K562 (cell line): ENCODE results near the gene TBCCD1.

Experiments
- BDP1 ChIP-seq: IDR thresholded peaks from 3 replicates; pipeline ENCODE4 v1.6.1; 2011; ENCODE audit not compliant: insufficient read length, insufficient read depth
- DMBX1 ChIP-seq: fragments of 250-450 bp; sonication (Bioruptor Pico); IDR thresholded peaks from 2 replicates; pipeline ENCODE4 v1.8.0; 2022; ENCODE audit warnings: inconsistent platforms, mild to moderate bottlenecking, moderate library complexity, borderline replicate concordance
- HDAC6 ChIP-seq: IDR thresholded peaks from 2 replicates; pipeline ENCODE4 v1.6.1; 2012; ENCODE audit warnings: low read depth, mild to moderate bottlenecking, control low read depth, inconsistent platforms, low read length, moderate library complexity
- MXI1 ChIP-seq: IDR thresholded peaks from 2 replicates; pipeline ENCODE4 v1.6.1; 2011; ENCODE audit warnings: low read depth, mild to moderate bottlenecking, improper control_type of control experiment, low read length
- POLR2A ChIP-seq: fragments of 450-650 bp; conservative IDR thresholded peaks from 2 replicates; pipeline ENCODE4 v1.6.1; 2016
- SMAD2 ChIP-seq: fragments of 150-350 bp; IDR thresholded peaks from 2 replicates; pipeline ENCODE4 v1.6.1; 2014; ENCODE audit warnings: low read depth, mild to moderate bottlenecking, low read length
- TCF7L2 ChIP-seq: fragments of 150-350 bp; IDR thresholded peaks from 2 replicates; pipeline ENCODE4 v1.6.1; 2016; ENCODE audit warnings: low read depth, mild to moderate bottlenecking, low read length, moderate library complexity
- ZNF324 ChIP-seq: fragments of 250-450 bp; sonication (Bioruptor Pico); IDR thresholded peaks from 2 replicates; pipeline ENCODE4 v1.4.0; 2020; ENCODE audit warnings: mild to moderate bottlenecking
- ZNF384 ChIP-seq: IDR thresholded peaks from 2 replicates; pipeline ENCODE4 v1.6.1; 2012; ENCODE audit warnings: low read depth, low read length, improper control_type of control experiment
- ZNF589 ChIP-seq: fragments of 200-800 bp; sonication (Bioruptor generic); IDR thresholded peaks from 2 replicates; pipeline ENCODE4 v1.6.1; 2016; ENCODE audit warnings: low read depth, missing genetic modification characterization, missing compliant biosample characterization
- ZNF668 ChIP-seq: fragments of 250-450 bp; sonication (Bioruptor Pico); IDR thresholded peaks from 2 replicates; pipeline ENCODE4 v1.8.0; 2022; ENCODE audit warnings: mild to moderate bottlenecking, inconsistent platforms
- TF ChIP-seq, protein P1 (sequence below): fragments of 450-650 bp; IDR thresholded peaks from 2 replicates; pipeline ENCODE4 v1.6.1; 2016; ENCODE audit warnings: antibody characterized with exemption

- TF ChIP-seq POLR2A (no peak), ZNF668 (CRISPR knock-in tag) (no peak), SMAD2 (no peak), ZNF324 (CRISPR knock-in tag) (no peak), DMBX1 (CRISPR knock-in tag) (no peak), ZNF384 (no peak), HDAC6 (no peak), TCF7L2 (no peak), MXI1 (no peak), ZNF589 (CRISPR knock-in tag) (no peak), BDP1 (no peak)
- TF ChIP-seq, protein P1, sequence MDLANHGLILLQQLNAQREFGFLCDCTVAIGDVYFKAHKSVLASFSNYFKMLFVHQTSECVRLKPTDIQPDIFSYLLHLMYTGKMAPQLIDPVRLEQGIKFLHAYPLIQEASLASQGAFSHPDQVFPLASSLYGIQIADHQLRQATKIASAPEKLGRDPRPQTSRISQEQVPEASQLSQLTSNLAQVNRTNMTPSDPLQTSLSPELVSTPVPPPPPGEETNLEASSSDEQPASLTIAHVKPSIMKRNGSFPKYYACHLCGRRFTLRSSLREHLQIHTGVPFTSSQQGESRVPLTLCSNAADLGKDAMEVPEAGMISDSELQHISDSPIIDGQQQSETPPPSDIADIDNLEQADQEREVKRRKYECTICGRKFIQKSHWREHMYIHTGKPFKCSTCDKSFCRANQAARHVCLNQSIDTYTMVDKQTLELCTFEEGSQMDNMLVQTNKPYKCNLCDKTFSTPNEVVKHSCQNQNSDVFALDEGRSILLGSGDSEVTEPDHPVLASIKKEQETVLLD, result no peak
Observed at GRCh38 chr3:186523022-186523421, 44.1 kb downstream of the TBCCD1 start.
